Measurements from ENCODE around the gene NFYC.

DNA sequence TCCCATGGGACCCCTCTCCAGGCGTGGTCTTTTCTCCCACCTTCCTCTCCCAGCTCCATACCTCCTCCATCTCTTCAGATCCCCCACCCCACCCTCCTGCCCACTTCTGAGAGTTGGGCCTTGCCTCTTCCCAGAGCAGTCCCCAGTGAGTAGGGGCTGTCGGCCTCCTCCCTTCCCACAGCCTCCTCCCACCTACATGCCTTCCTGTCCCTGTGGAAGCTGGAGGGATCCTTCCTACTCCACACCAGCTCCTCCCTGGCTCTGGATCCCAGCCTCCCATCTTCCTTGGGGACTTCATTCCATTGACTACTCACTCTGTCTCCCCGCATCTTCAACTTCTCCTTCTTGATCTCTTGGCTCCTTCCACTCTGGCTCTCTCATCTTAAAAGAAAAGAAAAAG lies 116.9 kb downstream of the NFYC start:
- TF ChIP-seq, protein P1, sequence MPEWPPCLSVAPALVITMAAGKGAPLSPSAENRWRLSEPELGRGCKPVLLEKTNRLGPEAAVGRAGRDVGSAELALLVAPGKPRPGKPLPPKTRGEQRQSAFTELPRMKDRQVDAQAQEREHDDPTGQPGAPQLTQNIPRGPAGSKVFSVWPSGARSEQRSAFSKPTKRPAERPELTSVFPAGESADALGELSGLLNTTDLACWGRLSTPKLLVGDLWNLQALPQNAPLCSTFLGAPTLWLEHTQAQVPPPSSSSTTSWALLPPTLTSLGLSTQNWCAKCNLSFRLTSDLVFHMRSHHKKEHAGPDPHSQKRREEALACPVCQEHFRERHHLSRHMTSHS (tag by site-specific recombination; IDR thresholded peaks at IDR 0.05): no peak
- no peak for TF ChIP-seq CTCF (tag by site-specific recombination; IDR thresholded peaks at IDR 0.05)
- TF ChIP-seq ZNF629 (tag by site-specific recombination; IDR thresholded peaks at IDR 0.05): no peak
- TF ChIP-seq, protein P2, sequence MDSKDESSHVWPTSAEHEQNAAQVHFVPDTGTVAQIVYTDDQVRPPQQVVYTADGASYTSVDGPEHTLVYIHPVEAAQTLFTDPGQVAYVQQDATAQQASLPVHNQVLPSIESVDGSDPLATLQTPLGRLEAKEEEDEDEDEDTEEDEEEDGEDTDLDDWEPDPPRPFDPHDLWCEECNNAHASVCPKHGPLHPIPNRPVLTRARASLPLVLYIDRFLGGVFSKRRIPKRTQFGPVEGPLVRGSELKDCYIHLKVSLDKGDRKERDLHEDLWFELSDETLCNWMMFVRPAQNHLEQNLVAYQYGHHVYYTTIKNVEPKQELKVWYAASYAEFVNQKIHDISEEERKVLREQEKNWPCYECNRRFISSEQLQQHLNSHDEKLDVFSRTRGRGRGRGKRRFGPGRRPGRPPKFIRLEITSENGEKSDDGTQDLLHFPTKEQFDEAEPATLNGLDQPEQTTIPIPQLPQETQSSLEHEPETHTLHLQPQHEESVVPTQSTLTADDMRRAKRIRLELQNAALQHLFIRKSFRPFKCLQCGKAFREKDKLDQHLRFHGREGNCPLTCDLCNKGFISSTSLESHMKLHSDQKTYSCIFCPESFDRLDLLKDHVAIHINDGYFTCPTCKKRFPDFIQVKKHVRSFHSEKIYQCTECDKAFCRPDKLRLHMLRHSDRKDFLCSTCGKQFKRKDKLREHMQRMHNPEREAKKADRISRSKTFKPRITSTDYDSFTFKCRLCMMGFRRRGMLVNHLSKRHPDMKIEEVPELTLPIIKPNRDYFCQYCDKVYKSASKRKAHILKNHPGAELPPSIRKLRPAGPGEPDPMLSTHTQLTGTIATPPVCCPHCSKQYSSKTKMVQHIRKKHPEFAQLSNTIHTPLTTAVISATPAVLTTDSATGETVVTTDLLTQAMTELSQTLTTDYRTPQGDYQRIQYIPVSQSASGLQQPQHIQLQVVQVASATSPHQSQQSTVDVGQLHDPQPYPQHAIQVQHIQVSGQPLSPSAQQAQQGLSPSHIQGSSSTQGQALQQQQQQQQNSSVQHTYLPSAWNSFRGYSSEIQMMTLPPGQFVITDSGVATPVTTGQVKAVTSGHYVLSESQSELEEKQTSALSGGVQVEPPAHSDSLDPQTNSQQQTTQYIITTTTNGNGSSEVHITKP (tag by site-specific recombination; IDR thresholded peaks at IDR 0.05): no peak
- no peak for TF ChIP-seq ZNF2 (tag by site-specific recombination; IDR thresholded peaks at IDR 0.05)
- no peak for TF ChIP-seq ZNF23 (tag by site-specific recombination; IDR thresholded peaks at IDR 0.05; ENCODE audit: borderline replicate concordance)
- TF ChIP-seq ZNF292 (tag by site-specific recombination; IDR thresholded peaks at IDR 0.05; ENCODE audit: borderline replicate concordance, low read depth): no peak
- no peak for TF ChIP-seq MZF1 (tag by site-specific recombination; IDR thresholded peaks at IDR 0.05; ENCODE audit: borderline replicate concordance)
- no peak for TF ChIP-seq PRDM1 (tag by site-specific recombination; IDR thresholded peaks at IDR 0.05)
- TF ChIP-seq ZNF707 (tag by site-specific recombination; IDR thresholded peaks at IDR 0.05): no peak
- no peak for TF ChIP-seq ZNF560 (tag by site-specific recombination; IDR thresholded peaks at IDR 0.05; ENCODE audit: borderline replicate concordance)
- no peak for TF ChIP-seq ZSCAN16 (tag by site-specific recombination; IDR thresholded peaks at IDR 0.05)
- no peak for TF ChIP-seq ZNF133 (tag by site-specific recombination; IDR thresholded peaks at IDR 0.05)

Data from HEK293 (cell line).